ENCODE results near the gene SP140.
A peak's percentile ranks its signal among the peaks of the same experiment; 100 is the strongest.
"Not testable (repeated sequence)": the region's sequence is repeated elsewhere in the genome, so short reads cannot be mapped to it uniquely, and the experiment has no call there.

Gene SP140

DNA sequence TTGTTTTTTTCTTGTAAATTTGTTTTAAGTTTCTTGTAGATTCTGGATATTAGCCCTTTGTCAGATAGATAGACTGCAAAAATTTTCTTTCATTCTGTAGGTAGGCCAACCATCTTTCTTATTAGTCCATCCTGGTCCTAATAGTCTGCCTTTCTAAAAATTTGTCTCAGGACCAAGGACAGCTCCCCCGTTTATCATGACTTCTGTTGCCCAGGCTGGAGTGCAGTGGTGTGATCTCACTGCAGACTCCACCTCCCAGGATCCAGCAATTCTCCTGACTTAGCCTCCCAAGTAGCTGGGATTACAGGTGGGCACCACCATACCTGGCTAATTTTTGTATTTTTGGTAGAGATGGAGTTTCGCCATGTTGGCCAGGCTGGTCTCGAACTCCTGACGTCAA lies 63.8 kb downstream of the SP140 start:
- not testable (repeated sequence) for DNase-seq (ENCODE audit: low read depth)

- DNase-seq (ENCODE audit: low read depth), result no peak
Observed at GRCh38 chr2:230295192-230295591, 69.7 kb downstream of the SP140 start.

DNA sequence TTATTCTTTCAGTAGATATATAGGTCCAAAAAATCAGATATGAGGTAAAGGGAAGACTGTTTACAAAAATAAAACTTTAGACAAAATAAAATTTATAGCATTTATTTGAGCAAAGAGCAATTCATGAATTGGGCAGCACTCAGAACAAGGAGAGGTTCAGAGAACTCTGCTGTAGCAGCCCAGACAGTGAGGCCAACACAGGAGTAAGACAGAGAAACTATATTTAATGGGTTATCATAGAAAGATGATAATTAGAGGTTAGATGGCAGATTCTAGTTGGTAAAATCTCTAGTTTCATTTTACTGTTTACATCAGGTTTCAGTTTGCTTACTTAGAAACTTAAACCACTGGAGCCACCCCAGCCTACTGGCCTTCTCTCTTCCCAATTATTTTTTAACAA lies 71.4 kb downstream of the SP140 start:
- DNase-seq (ENCODE audit: low read depth), result no peak

GRCh38 chr2:230299618-230300017 lies 74.1 kb downstream of the SP140 start:
- DNase-seq (ENCODE audit: low read depth), result no peak

GRCh38 chr2:230305416-230306275 lies 80.1 kb downstream of the SP140 start:
- no peak for DNase-seq (ENCODE audit: low read depth)

- no peak for DNase-seq (ENCODE audit: low read depth)
Observed at GRCh38 chr2:230306474-230306873, 80.9 kb downstream of the SP140 start.

DNA sequence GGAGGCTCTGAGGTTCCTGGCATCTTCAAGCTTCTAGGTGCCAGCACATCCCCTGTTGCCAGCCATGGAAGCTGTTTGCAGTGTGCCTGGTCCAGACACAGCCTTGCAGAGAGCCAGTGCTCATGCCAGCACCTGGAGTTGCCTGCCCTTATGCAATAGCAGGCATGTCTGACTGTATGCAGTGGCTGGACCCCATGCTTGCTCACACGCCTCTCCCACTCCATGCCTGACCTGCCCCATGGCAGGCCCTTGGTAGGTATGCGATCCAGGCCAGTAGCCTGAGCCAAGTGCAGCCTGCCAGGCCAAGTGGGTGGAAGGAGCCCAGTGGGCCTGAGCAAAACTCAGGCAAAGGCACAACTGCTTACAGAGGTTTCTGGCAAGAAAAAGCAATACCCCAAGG lies 81.9 kb downstream of the SP140 start:
- DNase-seq (ENCODE audit: low read depth), result no peak

DNA sequence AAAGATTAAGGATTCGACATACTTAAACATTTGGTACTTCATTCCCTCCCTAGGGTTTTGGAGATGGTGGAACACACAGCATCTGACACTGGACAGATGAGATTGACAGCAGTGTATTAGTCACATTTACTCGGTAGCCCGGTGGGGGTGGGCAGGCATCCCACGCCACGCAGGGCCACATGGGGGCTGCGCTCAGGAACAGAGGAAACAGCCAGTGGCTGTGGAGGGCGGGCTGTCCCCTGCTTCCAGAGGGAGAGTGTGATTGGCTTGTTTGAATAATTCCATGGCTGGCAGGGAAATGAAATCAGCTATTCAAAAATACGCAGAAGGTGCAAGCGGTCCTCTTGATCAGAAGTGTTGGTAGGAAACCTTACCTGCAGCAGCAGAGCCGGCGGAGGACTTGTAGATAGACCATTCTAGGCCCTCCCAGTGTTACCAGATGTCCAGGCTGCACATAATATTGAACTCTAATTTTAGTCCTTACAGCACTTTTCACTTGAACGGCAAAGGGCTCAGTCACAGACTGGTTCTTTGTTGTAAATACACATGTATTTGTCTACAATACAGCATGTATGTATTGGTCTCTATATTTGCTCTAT lies 83.0 kb downstream of the SP140 start:
- no peak for DNase-seq (ENCODE audit: low read depth)

- not testable (repeated sequence) for DNase-seq (ENCODE audit: low read depth)
Observed at GRCh38 chr2:230310792-230311191, 85.3 kb downstream of the SP140 start.

DNA sequence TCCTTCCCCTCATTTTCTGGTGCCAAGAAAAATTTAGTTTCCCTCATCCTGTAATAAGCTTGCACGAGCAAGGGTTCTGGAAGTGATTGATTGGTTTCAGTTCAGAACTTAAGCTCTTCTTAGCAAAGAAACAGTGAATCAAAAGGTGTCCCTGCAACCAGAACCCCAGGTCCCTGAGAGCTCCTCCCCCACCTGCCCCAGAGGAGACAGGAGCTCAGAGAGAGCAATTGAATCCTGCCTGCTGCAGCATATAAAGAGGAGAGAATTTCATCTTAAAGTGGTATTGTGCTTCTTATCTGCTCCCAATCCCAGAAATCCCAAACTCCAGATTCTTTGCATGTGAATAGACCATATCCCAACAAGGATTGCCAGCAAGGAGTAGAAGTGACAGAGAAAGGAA lies 86.1 kb downstream of the SP140 start:
- DNase-seq (ENCODE audit: low read depth), result not testable (repeated sequence)

- DNase-seq (ENCODE audit: low read depth), result no peak
Observed at GRCh38 chr2:230312638-230313037, 87.1 kb downstream of the SP140 start.

DNA sequence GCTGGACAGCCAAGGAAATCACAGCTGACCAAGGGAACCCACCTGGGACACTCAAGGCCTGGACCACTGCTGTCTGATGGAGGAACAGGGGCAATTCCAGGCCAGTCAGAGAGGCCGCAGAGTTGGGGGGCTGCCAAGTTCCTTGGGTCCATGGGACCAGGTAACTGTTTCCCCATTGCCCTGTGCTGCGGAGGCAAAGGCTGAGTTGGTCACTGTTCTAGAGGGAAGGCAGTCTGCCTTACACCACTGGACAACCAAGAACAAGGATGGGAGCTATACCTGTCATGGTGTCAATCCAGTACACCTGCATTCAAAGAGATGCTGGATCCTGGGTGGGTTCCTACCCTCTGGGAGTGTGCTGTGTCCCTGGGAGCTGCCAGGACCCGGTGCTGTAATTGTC lies 91.8 kb downstream of the SP140 start:
- no peak for DNase-seq (ENCODE audit: low read depth)

- DNase-seq (ENCODE audit: low read depth), result no peak
Observed at GRCh38 chr2:230318190-230319121, 92.9 kb downstream of the SP140 start.

- DNase-seq (ENCODE audit: low read depth), result peak; percentile 57
Observed at GRCh38 chr2:230319211-230319862, 93.8 kb downstream of the SP140 start.

DNA sequence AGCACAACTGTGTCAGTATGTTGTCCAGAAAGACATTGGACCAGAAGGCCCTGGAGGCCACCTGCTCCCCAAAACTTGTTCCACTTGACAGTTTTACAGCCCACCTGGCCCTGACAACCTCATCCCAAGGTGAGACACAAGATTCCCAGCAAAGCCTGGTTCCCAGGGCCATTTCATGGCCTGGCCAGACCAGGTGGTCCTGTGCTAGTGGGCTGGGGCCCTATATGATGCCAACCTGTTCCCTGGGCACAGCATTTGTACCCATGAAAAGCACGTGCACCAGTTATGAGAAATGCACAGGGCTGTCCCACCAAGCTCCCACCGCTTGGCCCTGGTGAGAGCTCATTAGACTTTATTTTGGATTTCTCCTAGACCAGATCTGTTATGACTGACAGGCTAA lies 95.5 kb downstream of the SP140 start:
- no peak for DNase-seq (ENCODE audit: low read depth)

- no peak for DNase-seq (ENCODE audit: low read depth)
Observed at GRCh38 chr2:230322561-230323384, 97.2 kb downstream of the SP140 start.

GRCh38 chr2:230323385-230324106 lies 98.0 kb downstream of the SP140 start:
- DNase-seq (ENCODE audit: low read depth), result no peak

GRCh38 chr2:230324503-230324902 lies 99.0 kb downstream of the SP140 start:
- no peak for DNase-seq (ENCODE audit: low read depth)

DNA sequence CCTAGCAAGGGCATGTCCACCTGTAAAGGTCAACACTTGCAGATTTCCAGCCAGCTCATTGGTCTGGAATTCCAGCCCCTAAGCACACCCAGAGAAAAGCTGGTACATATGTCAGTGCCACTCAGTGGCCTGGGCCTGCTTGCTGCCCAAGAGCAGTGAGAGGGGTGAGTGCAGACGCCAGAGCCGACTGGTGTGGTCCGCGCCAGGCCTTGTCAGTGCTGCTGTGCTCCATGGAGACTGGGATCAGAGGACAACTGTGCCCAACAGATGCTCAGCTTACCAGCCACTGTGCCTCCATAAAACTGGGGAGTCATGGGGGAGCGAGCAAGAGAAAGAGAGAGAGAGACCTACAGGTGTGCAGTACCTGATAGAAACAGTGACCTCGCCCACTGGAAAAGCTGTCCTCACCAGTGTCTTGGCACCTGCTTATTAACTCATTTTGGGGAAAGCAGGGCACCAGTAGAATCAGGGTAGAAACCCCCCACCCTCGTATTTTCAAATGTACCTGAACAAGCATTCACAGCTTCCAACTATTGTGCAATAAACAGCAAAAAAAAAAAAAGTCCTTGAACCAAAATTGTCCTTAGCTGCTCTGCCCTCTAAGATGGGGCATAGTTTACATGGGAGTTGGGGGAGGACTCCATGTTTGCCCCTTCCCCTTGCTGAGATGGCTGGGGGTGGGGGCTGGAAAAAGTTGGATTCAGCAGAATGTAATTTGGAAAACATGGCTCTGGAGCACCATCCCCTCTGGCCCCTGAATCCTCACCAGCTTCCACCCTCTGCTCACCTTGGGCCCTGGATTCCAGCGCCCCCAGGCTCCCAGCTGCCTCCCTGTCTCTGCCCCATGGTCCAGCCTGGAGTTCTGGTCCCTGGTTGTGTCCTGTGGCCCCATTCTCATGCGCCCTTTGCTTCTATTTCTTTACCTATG lies 100.0 kb downstream of the SP140 start:
- no peak for DNase-seq (ENCODE audit: low read depth)

Measured in activated T-helper 1 cell treated with Interleukin-2 at 50 U/mL for 16 hours (primary cell).